GM12873 (cell line): ENCODE data around the gene PAPOLA.

Experiments used
- TF ChIP-seq, protein P1 (sequence below): IDR thresholded peaks from 2 replicates; pipeline ENCODE4 v1.5.1; 2012; ENCODE audit warnings: low read depth, mild to moderate bottlenecking, moderate library complexity, low read length, control low read depth; ENCODE audit not compliant: insufficient read depth; ENCODE audit errors: missing control alignments

Gene PAPOLA

DNA sequence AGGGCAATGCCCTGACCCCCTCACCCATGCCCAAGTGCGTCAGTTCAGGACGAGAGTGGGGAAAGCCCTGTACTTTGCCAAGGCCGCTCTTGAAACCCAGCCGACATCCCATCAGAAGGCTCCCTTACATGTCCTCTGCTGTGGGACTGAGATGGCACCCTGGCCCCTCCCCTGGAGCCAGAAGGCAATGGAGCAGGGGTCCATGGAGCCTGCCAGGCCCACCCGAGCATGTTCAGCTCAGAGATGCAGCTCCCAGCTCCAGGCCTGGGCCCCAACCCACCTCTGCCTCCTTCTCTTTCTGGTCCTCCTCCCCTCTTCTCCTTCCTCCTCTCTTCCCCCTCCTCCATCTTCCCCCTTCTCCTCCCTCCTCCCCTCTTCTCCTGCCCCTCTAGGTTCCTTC lies 95.5 kb downstream of the PAPOLA start:
- TF ChIP-seq, protein P1, sequence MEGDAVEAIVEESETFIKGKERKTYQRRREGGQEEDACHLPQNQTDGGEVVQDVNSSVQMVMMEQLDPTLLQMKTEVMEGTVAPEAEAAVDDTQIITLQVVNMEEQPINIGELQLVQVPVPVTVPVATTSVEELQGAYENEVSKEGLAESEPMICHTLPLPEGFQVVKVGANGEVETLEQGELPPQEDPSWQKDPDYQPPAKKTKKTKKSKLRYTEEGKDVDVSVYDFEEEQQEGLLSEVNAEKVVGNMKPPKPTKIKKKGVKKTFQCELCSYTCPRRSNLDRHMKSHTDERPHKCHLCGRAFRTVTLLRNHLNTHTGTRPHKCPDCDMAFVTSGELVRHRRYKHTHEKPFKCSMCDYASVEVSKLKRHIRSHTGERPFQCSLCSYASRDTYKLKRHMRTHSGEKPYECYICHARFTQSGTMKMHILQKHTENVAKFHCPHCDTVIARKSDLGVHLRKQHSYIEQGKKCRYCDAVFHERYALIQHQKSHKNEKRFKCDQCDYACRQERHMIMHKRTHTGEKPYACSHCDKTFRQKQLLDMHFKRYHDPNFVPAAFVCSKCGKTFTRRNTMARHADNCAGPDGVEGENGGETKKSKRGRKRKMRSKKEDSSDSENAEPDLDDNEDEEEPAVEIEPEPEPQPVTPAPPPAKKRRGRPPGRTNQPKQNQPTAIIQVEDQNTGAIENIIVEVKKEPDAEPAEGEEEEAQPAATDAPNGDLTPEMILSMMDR, result no peak

- TF ChIP-seq, protein P1, result no peak
These were observed 96.2 kb downstream of the PAPOLA start for GRCh38 chr14:96598332-96598928.

DNA sequence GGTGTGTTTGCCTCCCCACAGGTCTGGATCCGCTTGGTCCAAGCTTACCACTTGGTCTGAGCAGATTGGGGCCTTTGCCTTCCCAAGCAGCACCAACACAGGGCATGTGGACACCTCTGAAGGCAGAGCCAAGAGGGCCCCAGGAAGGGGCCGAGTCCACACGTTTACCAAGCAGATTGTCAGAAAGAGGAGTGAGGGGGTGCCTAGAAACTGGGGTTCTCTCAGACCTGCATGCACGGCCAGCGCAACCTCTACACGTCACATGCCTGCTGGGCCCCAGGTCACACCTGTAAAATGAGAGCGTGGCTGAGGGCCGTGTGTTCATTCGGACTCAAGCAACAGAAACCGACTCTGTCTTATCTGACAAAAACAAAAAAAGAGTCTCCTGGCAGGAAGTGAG lies 96.9 kb downstream of the PAPOLA start:
- TF ChIP-seq, protein P1, result no peak

GRCh38 chr14:96602186-96602585 lies 100.0 kb downstream of the PAPOLA start:
- TF ChIP-seq, protein P1, result no peak

- TF ChIP-seq, protein P1, result no peak
These were observed 101.4 kb downstream of the PAPOLA start for GRCh38 chr14:96603350-96604255.

DNA sequence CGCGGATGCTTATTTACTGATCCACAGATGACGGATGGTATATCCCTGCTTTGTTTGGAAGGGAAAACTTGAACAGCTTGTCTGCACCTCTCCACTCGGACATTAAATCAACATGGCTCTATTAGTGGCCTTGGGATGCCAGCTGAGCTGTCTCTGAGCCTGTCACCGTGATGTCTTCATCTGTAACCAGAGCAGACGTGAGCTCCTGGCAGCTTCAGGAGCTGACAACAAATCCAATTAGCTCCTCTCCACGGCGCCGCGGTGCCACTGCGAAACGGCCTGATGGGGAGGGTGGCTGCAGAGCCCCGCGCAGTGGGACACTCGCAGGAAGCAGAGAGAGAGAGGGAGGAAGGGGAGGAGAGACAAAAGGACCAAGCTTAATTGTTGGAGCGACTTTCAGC lies 112.3 kb downstream of the PAPOLA start:
- TF ChIP-seq, protein P1, result no peak

DNA sequence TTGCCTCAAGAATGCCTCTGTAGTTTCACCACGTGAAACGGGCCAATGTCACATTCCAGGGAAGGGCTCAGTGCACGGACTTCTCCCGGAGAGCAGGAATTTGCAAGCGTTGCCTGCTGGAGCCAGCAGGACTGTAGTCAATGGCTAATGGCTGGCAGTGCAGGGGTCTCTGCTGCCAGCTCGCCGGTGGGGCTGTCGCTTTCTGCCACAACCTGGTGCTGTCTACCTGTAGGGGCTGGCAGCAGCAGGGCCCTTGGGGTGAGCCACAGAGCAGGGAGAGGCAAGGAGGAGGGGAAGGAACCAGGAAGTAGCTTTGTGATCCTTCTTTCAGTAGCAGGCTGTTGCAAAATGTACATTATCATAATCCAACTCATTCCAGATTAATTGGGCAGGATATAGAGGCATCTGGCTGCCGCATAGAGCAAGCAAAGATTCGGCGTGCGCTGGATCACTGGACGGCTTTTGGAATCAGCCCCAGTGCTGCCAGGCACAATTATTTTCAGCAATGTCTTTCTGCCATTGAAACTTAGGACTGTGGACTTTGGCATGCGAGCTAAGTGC lies 114.1 kb downstream of the PAPOLA start:
- TF ChIP-seq, protein P1, result no peak
